HCT116 (cell line): Measurements from ENCODE around the gene VSIG10. TPM values are rescaled to one million over a fixed set of nuclear protein-coding genes. Genes with fewer than 3 reads are reported as not detected.

ENCODE experiments used
- ATAC-seq: fragments of 200-7000 bp; cut with Tn5 transposase; 2 replicates; pipeline ENCODE4 v1.9.1; 2020; ENCODE audit warnings: mild to moderate bottlenecking, moderate library complexity
- BruUV-seq: library from RNA; stranded (reverse); fragments of 400-500 nt; replicated peaks from 2 replicates; lab custom pipeline; 2021; lab: Mats Ljungman, UMichigan
- CTCF ChIA-PET: fragments of 300-600 bp; sonication (Branson Sonifier 250); formaldehyde crosslinking; loops from one replicate; lab custom pipeline; 2021; ENCODE audit warnings: antibody characterized with exemption; lab: Charles Lee
- POLR2A ChIA-PET: fragments of 300-600, 350-600 bp; sonication (Branson Sonifier 250); formaldehyde crosslinking; loops from one replicate; lab custom pipeline; 2021; ENCODE audit warnings: antibody characterized with exemption; lab: Charles Lee
- RAD21 ChIA-PET, 2 experiments: fragments of 300-600 bp; sonication (Branson Sonifier 250); formaldehyde crosslinking; loops; one replicate each; lab custom pipeline; 2023; ENCODE audit warnings: low total read pairs in 2 of 2; ENCODE audit not compliant: uncharacterized antibody in 2 of 2, unreplicated experiment in 2 of 2, low non-redundant PET in 1 of 2; lab: Charles Lee
- DNase-seq: peaks from one replicate; pipeline ENCODE4 v3.0.0-alpha.2; 2010; ENCODE audit warnings: low read depth, low spot score
- H2AFZ ChIP-seq: fragments of 200-600 bp; shearing (Covaris generic), sonication (generic); 2 replicates; pipeline ENCODE4 v1.6.1; 2017; ENCODE audit warnings: low read depth, mixed run types, mixed read lengths, antibody characterized with exemption, low read length; ENCODE audit not compliant: poor library complexity, severe bottlenecking
- H3K27ac ChIP-seq: 2 replicates; pipeline ENCODE4 v1.5.1; 2012; ENCODE audit warnings: low read depth, low read length
- H3K27me3 ChIP-seq: fragments of 200-600 bp; sonication (generic); 2 replicates; pipeline ENCODE4 v1.6.1; 2016; ENCODE audit warnings: mixed run types, low read length, mixed read lengths; ENCODE audit not compliant: insufficient read depth
- H3K36me3 ChIP-seq, 2 experiments: fragments of 200-500 bp in 1 of 2; fragments of 200-600 bp in 1 of 2; sonication (Bioruptor generic) in 1 of 2; sonication (generic) in 1 of 2; 2 replicates each; pipeline versions ENCODE4 v1.5.1 to v1.6.1; 2014 to 2016; ENCODE audit warnings: low read length in 2 of 2, inconsistent platforms in 1 of 2, mixed read lengths in 1 of 2, mixed run types in 1 of 2; ENCODE audit not compliant: insufficient read depth in 2 of 2, control insufficient read depth in 1 of 2
- H3K4me1 ChIP-seq, 2 experiments: fragments of 200-600 bp in 1 of 2; sonication (generic) in 1 of 2; 2 replicates each; pipeline versions ENCODE4 v1.5.1 to v1.6.1; 2012 to 2017; ENCODE audit warnings: low read length in 2 of 2, inconsistent platforms in 1 of 2, mild to moderate bottlenecking in 1 of 2, mixed read lengths in 1 of 2, mixed run types in 1 of 2, moderate library complexity in 1 of 2; ENCODE audit not compliant: insufficient read depth in 2 of 2, control insufficient read depth in 1 of 2
- H3K4me2 ChIP-seq: fragments of 200-600 bp; sonication (generic); 2 replicates; pipeline ENCODE4 v1.6.1; 2017; ENCODE audit warnings: mixed run types, low read length, mixed read lengths
- H3K4me3 ChIP-seq, 2 experiments: fragments of 200-600 bp in 1 of 2; sonication (generic) in 1 of 2; replicated peaks in 1 of 2; 2 replicates each; pipeline ENCODE4 v1.5.1; 2011 to 2016; ENCODE audit warnings: low read length in 2 of 2, control low read depth in 1 of 2, low read depth in 1 of 2, mild to moderate bottlenecking in 1 of 2, mixed read lengths in 1 of 2, mixed run types in 1 of 2
- H3K79me2 ChIP-seq: fragments of 200-600 bp; sonication (generic); 2 replicates; pipeline ENCODE4 v1.6.1; 2017; ENCODE audit warnings: mild to moderate bottlenecking, mixed run types, low read length, moderate library complexity, mixed read lengths; ENCODE audit not compliant: insufficient read depth
- H3K9ac ChIP-seq: fragments of 200-600 bp; sonication (generic); 2 replicates; pipeline ENCODE4 v1.6.1; 2016; ENCODE audit warnings: low read length, mixed read lengths
- H3K9me2 ChIP-seq: fragments of 200-600 bp; sonication (generic), shearing (Covaris generic); 2 replicates; pipeline ENCODE4 v1.6.1; 2017; ENCODE audit warnings: mixed run types, mild to moderate bottlenecking, moderate library complexity; ENCODE audit not compliant: insufficient read depth
- H3K9me3 ChIP-seq, 2 experiments: fragments of 200-500 bp in 1 of 2; fragments of 200-600 bp in 1 of 2; sonication (Bioruptor generic) in 1 of 2; sonication (generic) in 1 of 2; 2 replicates each; pipeline ENCODE4 v1.6.1; 2014 to 2017; ENCODE audit warnings: low read length in 2 of 2, mixed read lengths in 2 of 2, inconsistent platforms in 1 of 2, low read depth in 1 of 2, mild to moderate bottlenecking in 1 of 2, mixed run types in 1 of 2, moderate library complexity in 1 of 2; ENCODE audit not compliant: control insufficient read depth in 1 of 2, insufficient read depth in 1 of 2
- H4K20me1 ChIP-seq: fragments of 200-600 bp; sonication (generic), shearing (Covaris generic); 2 replicates; pipeline ENCODE4 v1.6.1; 2017; ENCODE audit warnings: mixed run types, mild to moderate bottlenecking, moderate library complexity; ENCODE audit not compliant: insufficient read depth
- CEBPB ChIP-seq: IDR thresholded peaks from 2 replicates; pipeline ENCODE4 v1.6.1; 2012; ENCODE audit warnings: low read depth
- EGR1 ChIP-seq: IDR thresholded peaks from 2 replicates; pipeline ENCODE4 v1.6.1; 2012; ENCODE audit warnings: low read depth
- ELF1 ChIP-seq: IDR thresholded peaks from 2 replicates; pipeline ENCODE4 v1.6.1; 2012; ENCODE audit warnings: low read depth, borderline replicate concordance
- FOSL1 ChIP-seq: IDR thresholded peaks from 2 replicates; pipeline ENCODE4 v1.6.1; 2012; ENCODE audit warnings: low read depth
- JUND ChIP-seq: IDR thresholded peaks from 2 replicates; pipeline ENCODE4 v1.6.1; 2012
- POLR2A ChIP-seq: IDR thresholded peaks from 2 replicates; pipeline ENCODE4 v1.7.0; 2011; ENCODE audit warnings: borderline replicate concordance; ENCODE audit not compliant: insufficient read depth, insufficient read length; ENCODE audit errors: extremely low read depth
- RAD21 ChIP-seq: IDR thresholded peaks from 2 replicates; pipeline ENCODE4 v1.6.1; 2012; ENCODE audit warnings: low read depth, mild to moderate bottlenecking
- intact Hi-C: fragments of 100-400 bp; cut with micrococcal nuclease; formaldehyde crosslinking; loops from 2 replicates; pipeline ENCODE4 v1.10.0; 2022
- total RNA-seq: library from RNA; stranded (reverse); gene quantifications from one replicate; pipeline ENCODE4 v1.2.1, GENCODE V29; 2021; ENCODE audit not compliant: unreplicated experiment
- TF ChIP-seq, protein P1 (sequence below), 3 experiments: fragments of 200-600 bp in 1 of 3; sonication (generic) in 1 of 3; IDR thresholded peaks in 2 of 3; conservative IDR thresholded peaks in 1 of 3; 2 replicates each; pipeline ENCODE4 v1.5.1; 2012 to 2017; ENCODE audit warnings: low read depth in 2 of 3, low read length in 2 of 3, antibody characterized with exemption in 1 of 3, borderline replicate concordance in 1 of 3, control low read depth in 1 of 3, mild to moderate bottlenecking in 1 of 3, mixed read lengths in 1 of 3, mixed run types in 1 of 3, moderate library complexity in 1 of 3; ENCODE audit not compliant: insufficient read depth in 1 of 3
- TF ChIP-seq, protein P2 (sequence below): IDR thresholded peaks from 2 replicates; pipeline ENCODE4 v1.6.1; 2011; ENCODE audit warnings: mild to moderate bottlenecking, low read length, moderate library complexity; ENCODE audit not compliant: insufficient replicate concordance; ENCODE audit errors: extremely low read depth

The VSIG10 gene
- total RNA-seq, 1 experiment from 2014 or later = 42.6 TPM

DNA sequence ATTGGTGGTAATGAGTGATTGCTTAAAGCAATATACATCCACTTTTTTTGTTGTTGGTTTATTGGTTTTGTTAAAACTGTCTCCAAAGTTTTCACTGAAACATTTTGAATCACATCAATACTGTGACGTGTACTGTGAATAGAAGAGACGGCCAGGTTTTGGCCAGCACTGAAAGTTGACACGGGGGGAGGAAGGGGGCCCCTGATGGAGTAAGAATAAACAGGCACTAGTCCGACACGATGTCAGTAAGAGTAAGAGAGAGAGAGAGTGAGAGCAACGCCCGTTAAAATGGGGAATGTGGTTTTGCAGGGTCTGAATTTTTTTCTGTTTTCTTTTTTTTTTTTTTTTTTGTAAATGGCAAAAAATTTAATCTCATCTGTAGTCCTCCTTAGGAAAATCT, 46.8 kb upstream of the VSIG10 start:
- no peak overlapping the region for H3K27ac ChIP-seq
- ATAC-seq (no peak), DNase-seq (no peak)
- H3K9me2 ChIP-seq = no peaks in the 10 kb centered on the region
- POLR2A ChIA-PET = interaction anchor here (0.6 kb wide), 1 partner anchor 206 kb away, joined by 4 read pairs; no protein-coding TSS in a partner anchor
- TF ChIP-seq EGR1 (no peak), CEBPB (no peak), ELF1 (no peak), RAD21 (no peak), FOSL1 (no peak), POLR2A (no peak), JUND (no peak)
- TF ChIP-seq, protein P1, sequence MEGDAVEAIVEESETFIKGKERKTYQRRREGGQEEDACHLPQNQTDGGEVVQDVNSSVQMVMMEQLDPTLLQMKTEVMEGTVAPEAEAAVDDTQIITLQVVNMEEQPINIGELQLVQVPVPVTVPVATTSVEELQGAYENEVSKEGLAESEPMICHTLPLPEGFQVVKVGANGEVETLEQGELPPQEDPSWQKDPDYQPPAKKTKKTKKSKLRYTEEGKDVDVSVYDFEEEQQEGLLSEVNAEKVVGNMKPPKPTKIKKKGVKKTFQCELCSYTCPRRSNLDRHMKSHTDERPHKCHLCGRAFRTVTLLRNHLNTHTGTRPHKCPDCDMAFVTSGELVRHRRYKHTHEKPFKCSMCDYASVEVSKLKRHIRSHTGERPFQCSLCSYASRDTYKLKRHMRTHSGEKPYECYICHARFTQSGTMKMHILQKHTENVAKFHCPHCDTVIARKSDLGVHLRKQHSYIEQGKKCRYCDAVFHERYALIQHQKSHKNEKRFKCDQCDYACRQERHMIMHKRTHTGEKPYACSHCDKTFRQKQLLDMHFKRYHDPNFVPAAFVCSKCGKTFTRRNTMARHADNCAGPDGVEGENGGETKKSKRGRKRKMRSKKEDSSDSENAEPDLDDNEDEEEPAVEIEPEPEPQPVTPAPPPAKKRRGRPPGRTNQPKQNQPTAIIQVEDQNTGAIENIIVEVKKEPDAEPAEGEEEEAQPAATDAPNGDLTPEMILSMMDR (IDR thresholded peaks at IDR 0.05 in 2 of 3, conservative IDR thresholded peaks at IDR 0.05 in 1 of 3; ENCODE audit: borderline replicate concordance in 1 of 3, insufficient read depth in 1 of 3, low read depth in 2 of 3, low read length in 2 of 3) = no peak
- TF ChIP-seq, protein P2, sequence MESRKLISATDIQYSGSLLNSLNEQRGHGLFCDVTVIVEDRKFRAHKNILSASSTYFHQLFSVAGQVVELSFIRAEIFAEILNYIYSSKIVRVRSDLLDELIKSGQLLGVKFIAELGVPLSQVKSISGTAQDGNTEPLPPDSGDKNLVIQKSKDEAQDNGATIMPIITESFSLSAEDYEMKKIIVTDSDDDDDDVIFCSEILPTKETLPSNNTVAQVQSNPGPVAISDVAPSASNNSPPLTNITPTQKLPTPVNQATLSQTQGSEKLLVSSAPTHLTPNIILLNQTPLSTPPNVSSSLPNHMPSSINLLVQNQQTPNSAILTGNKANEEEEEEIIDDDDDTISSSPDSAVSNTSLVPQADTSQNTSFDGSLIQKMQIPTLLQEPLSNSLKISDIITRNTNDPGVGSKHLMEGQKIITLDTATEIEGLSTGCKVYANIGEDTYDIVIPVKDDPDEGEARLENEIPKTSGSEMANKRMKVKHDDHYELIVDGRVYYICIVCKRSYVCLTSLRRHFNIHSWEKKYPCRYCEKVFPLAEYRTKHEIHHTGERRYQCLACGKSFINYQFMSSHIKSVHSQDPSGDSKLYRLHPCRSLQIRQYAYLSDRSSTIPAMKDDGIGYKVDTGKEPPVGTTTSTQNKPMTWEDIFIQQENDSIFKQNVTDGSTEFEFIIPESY = no peak
- H3K4me1 ChIP-seq = no peaks in the 10 kb centered on the region
- no peaks in the 10 kb centered on the region for H3K9me3 ChIP-seq
- no peaks in the 10 kb centered on the region for H4K20me1 ChIP-seq
- intact Hi-C loops = no loop called here
- H3K4me3 ChIP-seq = no peak overlapping the region
- no peaks in the 10 kb centered on the region for H3K79me2 ChIP-seq
- BruUV-seq = no TSS peak
- no peak overlapping the region for H3K9ac ChIP-seq
- H3K36me3 ChIP-seq = peaks cover 5 to 8% of the 10 kb centered on the region in 2 experiments; a peak in 2 of 4 replicates
- H2AFZ ChIP-seq = no peak overlapping the region
- no peaks in the 10 kb centered on the region for H3K27me3 ChIP-seq
- no peak overlapping the region for H3K4me2 ChIP-seq
- RAD21 ChIA-PET = no interaction called here
- CTCF ChIA-PET = no interaction called here
